ENCODE results near the gene APEH. TPM values are rescaled to one million over a fixed set of nuclear protein-coding genes. Genes with fewer than 3 reads are reported as not detected.

APEH gene
- total RNA-seq, 1 donor from 2014 or later, result 80.8 TPM

- no peaks in the 10 kb centered on the region for H3K9me3 ChIP-seq (ENCODE audit: insufficient read depth, low read depth, low read length)
- no peaks in the 10 kb centered on the region for H4K20me1 ChIP-seq (ENCODE audit: insufficient read depth, low read length)
- Mint-ChIP-seq H3K27ac (ENCODE audit: unreplicated experiment) (no peak overlapping the region), H3K9me3 (ENCODE audit: unreplicated experiment) (no peaks in the 10 kb centered on the region), H3K27me3 (ENCODE audit: low read depth, unreplicated experiment) (peaks cover 11% of the 10 kb centered on the region), H3K4me3 (ENCODE audit: unreplicated experiment) (no peak overlapping the region), H3K4me1 (ENCODE audit: low read depth, unreplicated experiment) (peaks cover 13% of the 10 kb centered on the region), H3K36me3 (ENCODE audit: low read depth, unreplicated experiment) (peaks cover 2% of the 10 kb centered on the region)
- no peaks in the 10 kb centered on the region for H3K36me3 ChIP-seq (ENCODE audit: insufficient read depth, low read length)
- H3K4me1 ChIP-seq (ENCODE audit: insufficient read depth, low read length), result no peaks in the 10 kb centered on the region
- H3K4me3 ChIP-seq (ENCODE audit: insufficient read depth, low read depth, low read length), result no peak overlapping the region
- no peaks in the 10 kb centered on the region for H3K79me2 ChIP-seq (ENCODE audit: insufficient read depth, low read length)
- no peak overlapping the region for H3K27ac ChIP-seq (ENCODE audit: low read depth, low read length)
- no peak overlapping the region for H3K4me2 ChIP-seq (ENCODE audit: low read length)
- TF ChIP-seq EZH2 (IDR thresholded peaks at IDR 0.05; ENCODE audit: insufficient read depth, low read length), result no peak
- TF ChIP-seq, protein P1, sequence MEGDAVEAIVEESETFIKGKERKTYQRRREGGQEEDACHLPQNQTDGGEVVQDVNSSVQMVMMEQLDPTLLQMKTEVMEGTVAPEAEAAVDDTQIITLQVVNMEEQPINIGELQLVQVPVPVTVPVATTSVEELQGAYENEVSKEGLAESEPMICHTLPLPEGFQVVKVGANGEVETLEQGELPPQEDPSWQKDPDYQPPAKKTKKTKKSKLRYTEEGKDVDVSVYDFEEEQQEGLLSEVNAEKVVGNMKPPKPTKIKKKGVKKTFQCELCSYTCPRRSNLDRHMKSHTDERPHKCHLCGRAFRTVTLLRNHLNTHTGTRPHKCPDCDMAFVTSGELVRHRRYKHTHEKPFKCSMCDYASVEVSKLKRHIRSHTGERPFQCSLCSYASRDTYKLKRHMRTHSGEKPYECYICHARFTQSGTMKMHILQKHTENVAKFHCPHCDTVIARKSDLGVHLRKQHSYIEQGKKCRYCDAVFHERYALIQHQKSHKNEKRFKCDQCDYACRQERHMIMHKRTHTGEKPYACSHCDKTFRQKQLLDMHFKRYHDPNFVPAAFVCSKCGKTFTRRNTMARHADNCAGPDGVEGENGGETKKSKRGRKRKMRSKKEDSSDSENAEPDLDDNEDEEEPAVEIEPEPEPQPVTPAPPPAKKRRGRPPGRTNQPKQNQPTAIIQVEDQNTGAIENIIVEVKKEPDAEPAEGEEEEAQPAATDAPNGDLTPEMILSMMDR (IDR thresholded peaks at IDR 0.05; ENCODE audit: insufficient read depth, low read depth, low read length), result no peak
- H3K27me3 ChIP-seq (ENCODE audit: insufficient read depth, low read length), result no peaks in the 10 kb centered on the region
- no peak overlapping the region for H3K9ac ChIP-seq (ENCODE audit: low read length)
- FAIRE-seq (no peak), DNase-seq (ENCODE audit: low read depth) (no peak)
- H2AFZ ChIP-seq (ENCODE audit: low read depth, low read length), result no peak overlapping the region
Observed at GRCh38 chr3:49648354-49649019, 25.7 kb upstream of the APEH start.

GRCh38 chr3:49649576-49649975 is 24.6 kb upstream of the APEH start:
- H3K4me3 Mint-ChIP-seq (ENCODE audit: unreplicated experiment), result no peak overlapping the region

More at GRCh38 chr3:49649576-49649975, 24.6 kb upstream of the APEH start:
- Histone ChIP-seq H2AFZ (ENCODE audit: low read depth, low read length) (no peak overlapping the region), H3K27ac (ENCODE audit: low read depth, low read length) (no peak overlapping the region), H3K4me3 (ENCODE audit: insufficient read depth, low read depth, low read length) (no peak overlapping the region), H3K9me3 (ENCODE audit: insufficient read depth, low read depth, low read length) (no peaks in the 10 kb centered on the region), H3K79me2 (ENCODE audit: insufficient read depth, low read length) (no peaks in the 10 kb centered on the region), H3K36me3 (ENCODE audit: insufficient read depth, low read length) (no peaks in the 10 kb centered on the region), H3K27me3 (ENCODE audit: insufficient read depth, low read length) (no peaks in the 10 kb centered on the region), H3K4me1 (ENCODE audit: insufficient read depth, low read length) (no peaks in the 10 kb centered on the region), H3K4me2 (ENCODE audit: low read length) (no peak overlapping the region), H4K20me1 (ENCODE audit: insufficient read depth, low read length) (no peaks in the 10 kb centered on the region), H3K9ac (ENCODE audit: low read length) (no peak overlapping the region)
- TF ChIP-seq, protein P1 (IDR thresholded peaks at IDR 0.05; ENCODE audit: insufficient read depth, low read depth, low read length), result no peak
- TF ChIP-seq EZH2 (IDR thresholded peaks at IDR 0.05; ENCODE audit: insufficient read depth, low read length), result no peak
- H3K27me3 Mint-ChIP-seq (ENCODE audit: low read depth, unreplicated experiment), result peaks cover 16% of the 10 kb centered on the region
- peaks cover 13% of the 10 kb centered on the region for H3K4me1 Mint-ChIP-seq (ENCODE audit: low read depth, unreplicated experiment)
- peaks cover 3% of the 10 kb centered on the region for H3K9me3 Mint-ChIP-seq (ENCODE audit: unreplicated experiment)
- peaks cover 2% of the 10 kb centered on the region for H3K36me3 Mint-ChIP-seq (ENCODE audit: low read depth, unreplicated experiment)
- no peak overlapping the region for H3K27ac Mint-ChIP-seq (ENCODE audit: unreplicated experiment)
- DNase-seq (ENCODE audit: low read depth) (no peak), FAIRE-seq (no peak)

Data from astrocyte (in vitro differentiated cells and primary cell).